Measurements from ENCODE around the gene ERO1A. TPM values are rescaled to one million over a fixed set of nuclear protein-coding genes. Genes with fewer than 3 reads are reported as not detected.

Gene ERO1A
- total and polyA plus RNA-seq, 4 donors: 18.6 to 88.7 (median 51.9) TPM

- 88 to 90% methylated on average over 10 of the region's 10 CpGs for WGBS, 2 donors
- Histone ChIP-seq H3K27me3 (ENCODE audit: control insufficient read depth in 3 of 3, insufficient read depth in 3 of 3, low read length in 2 of 3) (no peaks in the 10 kb centered on the region), H3K4me3 (no peak overlapping the region), H3K4me1 (ENCODE audit: control insufficient read depth in 5 of 5, insufficient read depth in 5 of 5, low read length in 5 of 5) (no peaks in the 10 kb centered on the region), H3K9me3 (ENCODE audit: control insufficient read depth in 4 of 4, insufficient read depth in 3 of 4, low read length in 3 of 4) (peaks cover 0 to 2% (median 0%) of the 10 kb centered on the region in 4 donors), H3K9ac (ENCODE audit: insufficient read depth in 1 of 2, low read length in 2 of 2) (no peak overlapping the region), H3K36me3 (ENCODE audit: control insufficient read depth in 4 of 4, insufficient read depth in 4 of 4, low read length in 4 of 4) (no peaks in the 10 kb centered on the region), H3K27ac (ENCODE audit: low read depth in 1 of 2, low read length in 1 of 2) (no peak overlapping the region)
- DNase-seq (no peak), ATAC-seq (ENCODE audit: insufficient read depth, low FRiP score) (no peak)
- no peak for TF ChIP-seq CTCF (IDR thresholded peaks at IDR 0.05; ENCODE audit: control extremely low read depth, extremely low read depth)
Observed at GRCh38 chr14:52596320-52596719, 99.0 kb downstream of the ERO1A start.

DNA sequence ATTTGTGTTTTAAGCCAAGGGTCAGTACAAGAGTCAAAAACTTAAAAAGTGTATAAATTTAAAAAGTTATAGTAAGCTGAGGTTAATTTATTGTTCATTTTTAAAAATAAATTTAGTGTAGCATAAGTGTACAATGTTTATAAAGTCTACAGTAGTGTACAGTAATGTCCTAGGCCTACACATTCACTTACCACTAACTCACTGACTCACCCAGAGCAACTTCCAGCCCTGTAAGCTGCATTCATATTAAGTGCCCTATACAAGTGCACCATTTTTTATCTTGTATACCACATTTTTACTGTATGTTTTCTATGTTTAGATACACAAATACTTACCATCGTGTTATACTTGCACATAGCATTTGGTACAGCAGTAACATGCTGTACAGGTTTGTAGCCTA, 105.0 kb downstream of the ERO1A start:
- H3K27ac ChIP-seq (ENCODE audit: low read depth in 1 of 2, low read length in 1 of 2): no peak overlapping the region
- ATAC-seq (ENCODE audit: insufficient read depth, low FRiP score): no peak
- H3K4me3 ChIP-seq: no peak overlapping the region
- H3K9ac ChIP-seq (ENCODE audit: insufficient read depth in 1 of 2, low read length in 2 of 2): no peak overlapping the region
- TF ChIP-seq CTCF (IDR thresholded peaks at IDR 0.05; ENCODE audit: control extremely low read depth, extremely low read depth): no peak
- H3K9me3 ChIP-seq (ENCODE audit: control insufficient read depth in 4 of 4, insufficient read depth in 3 of 4, low read length in 3 of 4): no peaks in the 10 kb centered on the region
- DNase-seq: no peak
- H3K4me1 ChIP-seq (ENCODE audit: control insufficient read depth in 5 of 5, insufficient read depth in 5 of 5, low read length in 5 of 5): no peaks in the 10 kb centered on the region
- H3K27me3 ChIP-seq (ENCODE audit: control insufficient read depth in 3 of 3, insufficient read depth in 3 of 3, low read length in 2 of 3): no peaks in the 10 kb centered on the region
- WGBS, 2 donors: 90 to 97% methylated on average over 1 of the region's 1 CpG
- H3K36me3 ChIP-seq (ENCODE audit: control insufficient read depth in 4 of 4, insufficient read depth in 4 of 4, low read length in 4 of 4): no peaks in the 10 kb centered on the region

Other genes with a start within 250 kb of the ERO1A start
- gene TXNDC16, start 143.1 kb downstream of the ERO1A start, total RNA-seq: 10 to 100 TPM in 1 of 2 donors, 1 to 10 TPM in 1; 5.2 to 22.1 TPM
- gene TXNDC16, start 143.1 kb downstream of the ERO1A start, polyA plus RNA-seq: 1 to 10 TPM; 1.5 to 1.6 TPM
- gene GPR137C, start 142.7 kb downstream of the ERO1A start, total RNA-seq: 1 to 10 TPM in 1 of 2 donors, under 1 TPM in 1; 0.71 to 7.0 TPM
- gene GPR137C, start 142.7 kb downstream of the ERO1A start, polyA plus RNA-seq: under 1 TPM; 0.26 to 0.59 TPM
- 100 to 1,000 TPM in 1 of 2 donors, 10 to 100 TPM in 1; 69.5 to 165 TPM for gene PSMC6, start 11.6 kb upstream of the ERO1A start, total RNA-seq
- 10 to 100 TPM; 76.8 to 88.4 TPM for gene PSMC6, start 11.6 kb upstream of the ERO1A start, polyA plus RNA-seq
- gene STYX, start 34.6 kb upstream of the ERO1A start, total RNA-seq: 10 to 100 TPM; 10.4 to 21.6 TPM
- gene STYX, start 34.6 kb upstream of the ERO1A start, polyA plus RNA-seq: 1 to 10 TPM; 3.9 to 4.0 TPM
- gene GNPNAT1, start 96.0 kb upstream of the ERO1A start, total RNA-seq: 10 to 100 TPM; 10.1 to 18.3 TPM
- gene GNPNAT1, start 96.0 kb upstream of the ERO1A start, polyA plus RNA-seq: 10 to 100 TPM in 1 of 2 donors, 1 to 10 TPM in 1; 7.2 to 14.5 TPM